ENCODE results near the gene VTI1A. TPM values are rescaled to one million over a fixed set of nuclear protein-coding genes. Genes with fewer than 3 reads are reported as not detected.

Gene VTI1A
- total and polyA plus RNA-seq, 4 donors, result 5.5 to 26.9 (median 13.1) TPM

- 95% methylated on average over 4 of the region's 4 CpGs for WGBS
These were observed 134.9 kb downstream of the VTI1A start for GRCh38 chr10:112581921-112582320.

GRCh38 chr10:112583236-112583939, 136.4 kb downstream of the VTI1A start:
- peaks cover 0 to 3% (median 0%) of the 10 kb centered on the region in 4 donors for H3K4me1 ChIP-seq (ENCODE audit: control insufficient read depth in 4 of 4, insufficient read depth in 4 of 4, low read length in 3 of 4)
- H3K9ac ChIP-seq (ENCODE audit: low read depth in 1 of 2, low read length in 2 of 2), result no peak overlapping the region
- 97% methylated on average over 9 of the region's 9 CpGs for WGBS
- TF ChIP-seq YY1 (IDR thresholded peaks at IDR 0.05) (no peak), FOXA1 (IDR thresholded peaks at IDR 0.05) (no peak), CTCF (IDR thresholded peaks at IDR 0.05; ENCODE audit: low read depth, low read length, missing input control) (no peak), JUND (IDR thresholded peaks at IDR 0.05) (no peak), MAX (IDR thresholded peaks at IDR 0.05) (no peak), HNF4A (conservative IDR thresholded peaks at IDR 0.05) (no peak)
- DNase-seq (ENCODE audit: low spot score), result no peak
- no peak overlapping the region for H3K27ac ChIP-seq (ENCODE audit: low read depth in 1 of 2, low read length in 2 of 2)
- H3K9me3 ChIP-seq (ENCODE audit: control insufficient read depth in 4 of 4, low read length in 3 of 4), result no peaks in the 10 kb centered on the region
- no peaks in the 10 kb centered on the region for H3K36me3 ChIP-seq (ENCODE audit: control insufficient read depth in 4 of 4, insufficient read depth in 3 of 4, low read depth in 1 of 4, low read length in 3 of 4)
- no peak overlapping the region for H3K4me3 ChIP-seq (ENCODE audit: low read depth in 1 of 3, low read length in 3 of 3)
- no peaks in the 10 kb centered on the region for H3K27me3 ChIP-seq (ENCODE audit: control insufficient read depth in 4 of 4, insufficient read depth in 4 of 4, low read length in 3 of 4)

More at GRCh38 chr10:112581921-112582320, 134.9 kb downstream of the VTI1A start:
- Histone ChIP-seq H3K27me3 (ENCODE audit: control insufficient read depth in 4 of 4, insufficient read depth in 4 of 4, low read length in 3 of 4) (no peaks in the 10 kb centered on the region), H3K4me1 (ENCODE audit: control insufficient read depth in 4 of 4, insufficient read depth in 4 of 4, low read length in 3 of 4) (peaks cover 0 to 2% (median 0%) of the 10 kb centered on the region in 4 donors), H3K27ac (ENCODE audit: low read depth in 1 of 2, low read length in 2 of 2) (no peak overlapping the region), H3K36me3 (ENCODE audit: control insufficient read depth in 4 of 4, insufficient read depth in 3 of 4, low read depth in 1 of 4, low read length in 3 of 4) (no peaks in the 10 kb centered on the region), H3K4me3 (ENCODE audit: low read depth in 1 of 3, low read length in 3 of 3) (no peak overlapping the region), H3K9me3 (ENCODE audit: control insufficient read depth in 4 of 4, low read length in 3 of 4) (no peaks in the 10 kb centered on the region), H3K9ac (ENCODE audit: low read depth in 1 of 2, low read length in 2 of 2) (no peak overlapping the region)
- no peak for DNase-seq (ENCODE audit: low spot score)
- no peak for TF ChIP-seq SP1 (IDR thresholded peaks at IDR 0.05)
- no peak for TF ChIP-seq NR2F2 (IDR thresholded peaks at IDR 0.05)
- no peak for TF ChIP-seq RXRA (IDR thresholded peaks at IDR 0.05)
- no peak for TF ChIP-seq GABPA (IDR thresholded peaks at IDR 0.05 in 1 of 2, conservative IDR thresholded peaks at IDR 0.05 in 1 of 2)

GRCh38 chr10:112584276-112584675, 137.3 kb downstream of the VTI1A start:
- Histone ChIP-seq H3K4me3 (ENCODE audit: low read depth in 1 of 3, low read length in 3 of 3) (no peak overlapping the region), H3K27ac (ENCODE audit: low read depth in 1 of 2, low read length in 2 of 2) (no peak overlapping the region), H3K36me3 (ENCODE audit: control insufficient read depth in 4 of 4, insufficient read depth in 3 of 4, low read depth in 1 of 4, low read length in 3 of 4) (no peaks in the 10 kb centered on the region), H3K9ac (ENCODE audit: low read depth in 1 of 2, low read length in 2 of 2) (no peak overlapping the region), H3K4me1 (ENCODE audit: control insufficient read depth in 4 of 4, insufficient read depth in 4 of 4, low read length in 3 of 4) (peaks cover 0 to 3% (median 0%) of the 10 kb centered on the region in 4 donors), H3K9me3 (ENCODE audit: control insufficient read depth in 4 of 4, low read length in 3 of 4) (no peaks in the 10 kb centered on the region), H3K27me3 (ENCODE audit: control insufficient read depth in 4 of 4, insufficient read depth in 4 of 4, low read length in 3 of 4) (no peaks in the 10 kb centered on the region)
- DNase-seq (ENCODE audit: low spot score), result no peak
- 97% methylated on average over 6 of the region's 6 CpGs for WGBS
- TF ChIP-seq NR2F2 (IDR thresholded peaks at IDR 0.05) (no peak), MAX (IDR thresholded peaks at IDR 0.05) (no peak), FOXA2 (IDR thresholded peaks at IDR 0.05) (no peak), ZBTB33 (IDR thresholded peaks at IDR 0.05) (no peak), EGR1 (IDR thresholded peaks at IDR 0.05; ENCODE audit: low read depth in 2 of 2) (no peak), SP1 (IDR thresholded peaks at IDR 0.05) (no peak), YY1 (IDR thresholded peaks at IDR 0.05) (no peak), REST (IDR thresholded peaks at IDR 0.05) (no peak), RAD21 (IDR thresholded peaks at IDR 0.05) (no peak), TAF1 (conservative IDR thresholded peaks at IDR 0.05) (no peak), GABPA (IDR thresholded peaks at IDR 0.05 in 1 of 2, conservative IDR thresholded peaks at IDR 0.05 in 1 of 2) (no peak), FOXA1 (IDR thresholded peaks at IDR 0.05) (no peak), HNF4G (IDR thresholded peaks at IDR 0.05) (no peak), ATF3 (IDR thresholded peaks at IDR 0.05) (no peak)

Measured in liver (tissue), 9 donors.